Neuronal stem cell (in vitro differentiated cells): ENCODE measurements around the gene VSIG8.

Experiments
- DNase-seq: peaks from one replicate; pipeline ENCODE4 v3.0.0-alpha.2; 2013; ENCODE audit warnings: low spot score
- H2AFZ ChIP-seq: one replicate; pipeline ENCODE4 v1.6.1; 2013; ENCODE audit warnings: mild to moderate bottlenecking, low read length, inconsistent platforms
- H2AK5ac ChIP-seq: 2 replicates; pipeline ENCODE4 v1.6.1; 2013; ENCODE audit warnings: low read depth, mild to moderate bottlenecking, inconsistent platforms, low read length, moderate library complexity, mixed read lengths
- H2BK120ac ChIP-seq: 2 replicates; pipeline ENCODE4 v1.6.1; 2013; ENCODE audit warnings: low read depth, mild to moderate bottlenecking, inconsistent platforms, low read length, moderate library complexity, mixed read lengths
- H2BK12ac ChIP-seq: one replicate; pipeline ENCODE4 v1.6.1; 2013; ENCODE audit warnings: low read length, inconsistent platforms
- H2BK15ac ChIP-seq: 2 replicates; pipeline ENCODE4 v1.6.1; 2013; ENCODE audit warnings: mild to moderate bottlenecking, low read length, inconsistent platforms, mixed read lengths
- H2BK5ac ChIP-seq: one replicate; pipeline ENCODE4 v1.6.1; 2013; ENCODE audit warnings: inconsistent platforms, mild to moderate bottlenecking, low read length, moderate library complexity
- H3K14ac ChIP-seq: one replicate; pipeline ENCODE4 v1.6.1; 2013; ENCODE audit warnings: low read length, inconsistent platforms
- H3K18ac ChIP-seq: 2 replicates; pipeline ENCODE4 v1.6.1; 2013; ENCODE audit warnings: low read length, inconsistent platforms
- H3K23ac ChIP-seq: 2 replicates; pipeline ENCODE4 v1.6.1; 2013; ENCODE audit warnings: low read depth, mild to moderate bottlenecking, mixed read lengths, low read length, inconsistent platforms; ENCODE audit not compliant: poor library complexity
- H3K27ac ChIP-seq: replicated peaks from 3 replicates; pipeline ENCODE4 v1.5.1; 2013; ENCODE audit warnings: low read length, inconsistent platforms
- H3K27me3 ChIP-seq, 3 experiments: 2 replicates each; pipeline ENCODE4 v1.6.1; 2013; ENCODE audit warnings: low read length in 3 of 3, mild to moderate bottlenecking in 2 of 3, inconsistent platforms in 1 of 3, low read depth in 1 of 3, mixed read lengths in 1 of 3, moderate library complexity in 1 of 3; ENCODE audit not compliant: control insufficient read depth in 3 of 3, insufficient read depth in 3 of 3
- H3K36me3 ChIP-seq, 2 donors: replicated peaks in 1 of 2; 2 replicates each; pipeline ENCODE4 v1.6.1; 2013; ENCODE audit warnings: low read length in 2 of 2; ENCODE audit not compliant: control insufficient read depth in 2 of 2, insufficient read depth in 2 of 2
- H3K4ac ChIP-seq: 2 replicates; pipeline ENCODE4 v1.6.1; 2013; ENCODE audit warnings: inconsistent platforms, mild to moderate bottlenecking, low read length, moderate library complexity
- H3K4me1 ChIP-seq, 2 donors: 1 replicate in 1 of 2; 2 replicates in 1 of 2; pipeline ENCODE4 v1.6.1; 2013; ENCODE audit warnings: low read length in 2 of 2, low read depth in 1 of 2; ENCODE audit not compliant: control insufficient read depth in 2 of 2, insufficient read depth in 1 of 2
- H3K4me2 ChIP-seq: one replicate; pipeline ENCODE4 v1.6.1; 2013; ENCODE audit warnings: mild to moderate bottlenecking, low read length, inconsistent platforms; ENCODE audit not compliant: insufficient read depth, poor library complexity, severe bottlenecking
- H3K4me3 ChIP-seq, 2 donors: 2 replicates each; pipeline ENCODE4 v1.5.1; 2013; ENCODE audit warnings: low read length in 2 of 2, mild to moderate bottlenecking in 2 of 2, inconsistent platforms in 1 of 2, moderate library complexity in 1 of 2
- H3K79me1 ChIP-seq: one replicate; pipeline ENCODE4 v1.6.1; 2013; ENCODE audit warnings: low read depth, mild to moderate bottlenecking, inconsistent platforms, low read length, moderate library complexity
- H3K9ac ChIP-seq: one replicate; pipeline ENCODE4 v1.6.1; 2013; ENCODE audit warnings: mild to moderate bottlenecking, low read depth, low read length, inconsistent platforms; ENCODE audit not compliant: poor library complexity
- H3K9me3 ChIP-seq, 2 donors: replicated peaks in 1 of 2; 2 replicates each; pipeline versions ENCODE3 to v1.6.1; 2013; ENCODE audit warnings: low read length in 2 of 2, mild to moderate bottlenecking in 2 of 2, inconsistent platforms in 1 of 2, low read depth in 1 of 2, mixed read lengths in 1 of 2, moderate library complexity in 1 of 2; ENCODE audit not compliant: control insufficient read depth in 2 of 2, insufficient read depth in 1 of 2
- H4K8ac ChIP-seq: one replicate; pipeline ENCODE4 v1.6.1; 2013; ENCODE audit warnings: low read depth, mild to moderate bottlenecking, inconsistent platforms, low read length, moderate library complexity
- H4K91ac ChIP-seq: one replicate; pipeline ENCODE4 v1.6.1; 2013; ENCODE audit warnings: low read length, low read depth, mild to moderate bottlenecking, inconsistent platforms; ENCODE audit not compliant: poor library complexity
- WGBS, 2 donors: extraction: QIAGEN DNeasy Blood & Tissue Kit; methylation state at CpG; one replicate each; pipeline ENCODE4 v1.1.7; 2013; ENCODE audit warnings: missing lambda C conversion rate in 2 of 2, mixed read lengths in 1 of 2; ENCODE audit not compliant: insufficient read length in 2 of 2, insufficient replicate concordance in 1 of 2; ENCODE audit errors: extremely low coverage in 2 of 2; 5-methylcytosine and 5-hydroxymethylcytosine counted together

Gene VSIG8

DNA sequence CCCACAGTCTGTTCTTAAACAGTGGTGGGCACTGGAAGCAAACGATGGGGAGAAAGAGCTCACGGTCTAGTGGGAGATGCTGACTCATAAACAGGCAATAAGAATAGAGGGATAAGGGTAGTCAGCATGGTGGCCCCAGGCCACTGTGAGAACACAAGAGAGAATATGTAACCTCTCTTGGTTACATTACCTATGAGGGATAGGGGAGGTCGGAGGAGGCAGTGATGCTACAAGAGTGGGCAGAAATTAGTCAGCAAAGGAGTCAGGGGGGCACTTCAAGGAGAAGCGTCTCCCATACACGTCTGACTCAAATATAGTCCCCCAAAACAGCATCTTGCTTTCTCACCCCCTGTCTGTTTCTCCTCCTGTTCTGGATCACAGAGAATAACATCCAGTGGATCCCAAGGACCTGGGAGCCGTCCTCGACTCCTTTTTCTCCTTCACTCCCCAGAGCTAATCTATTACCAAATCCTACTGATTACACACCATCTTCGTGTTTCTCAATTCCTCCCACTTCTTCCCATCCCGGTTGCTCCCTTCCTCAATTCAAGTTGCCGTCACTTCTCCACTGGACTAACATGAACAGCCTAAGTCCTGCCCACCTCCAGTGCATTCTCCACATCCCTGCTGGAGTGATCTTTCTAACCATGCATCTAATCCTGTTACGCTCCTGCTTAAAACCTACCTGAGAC is 33.7 kb downstream of the VSIG8 start:
- H2BK120ac ChIP-seq, result no peak overlapping the region
- no peak overlapping the region for H3K23ac ChIP-seq
- H3K4me2 ChIP-seq, result no peak overlapping the region
- peaks cover 0 to 11% of the 10 kb centered on the region in 2 donors for H3K4me1 ChIP-seq
- H4K8ac ChIP-seq, result no peak overlapping the region
- H2BK12ac ChIP-seq, result no peak overlapping the region
- no peak overlapping the region for H3K4ac ChIP-seq
- no peak overlapping the region for H3K18ac ChIP-seq
- no peaks in the 10 kb centered on the region for H3K36me3 ChIP-seq
- H3K9me3 ChIP-seq, result no peaks in the 10 kb centered on the region
- no peak for DNase-seq
- no peak overlapping the region for H3K9ac ChIP-seq
- no peak overlapping the region for H3K14ac ChIP-seq
- peaks cover 0 to 59% (median 0%) of the 10 kb centered on the region in 3 experiments for H3K27me3 ChIP-seq
- WGBS, 2 donors, result no CpG with 5 or more reads among the region's 11 CpGs
- H2BK5ac ChIP-seq, result no peak overlapping the region
- H4K91ac ChIP-seq, result no peak overlapping the region
- no peak overlapping the region for H2AFZ ChIP-seq
- H2BK15ac ChIP-seq, result no peak overlapping the region
- H3K79me1 ChIP-seq, result no peaks in the 10 kb centered on the region
- no peak overlapping the region for H3K27ac ChIP-seq
- H3K4me3 ChIP-seq, result no peak overlapping the region
- no peak overlapping the region for H2AK5ac ChIP-seq

DNA sequence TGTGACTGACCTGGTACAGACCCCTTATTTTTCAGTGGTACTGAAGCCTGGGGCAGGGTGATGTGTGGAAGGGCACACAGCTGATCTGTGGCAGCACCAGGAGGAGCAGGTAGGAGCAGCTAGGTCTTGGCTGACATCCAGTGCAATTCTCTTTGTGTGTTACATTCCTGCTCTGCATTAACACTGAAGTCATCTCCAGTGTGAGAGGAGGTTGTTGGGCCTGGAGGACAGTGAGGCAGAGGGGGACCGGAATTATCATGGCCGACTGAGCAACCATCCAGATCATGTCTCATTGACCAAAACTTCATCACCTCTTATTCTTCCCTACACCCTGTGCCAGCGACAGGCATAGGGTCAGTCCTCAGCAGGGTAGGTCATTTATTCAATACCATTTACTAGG is 34.3 kb downstream of the VSIG8 start:
- no peak overlapping the region for H2BK5ac ChIP-seq
- no peak for DNase-seq
- H4K8ac ChIP-seq, result no peak overlapping the region
- no peak overlapping the region for H2BK15ac ChIP-seq
- no peak overlapping the region for H2BK12ac ChIP-seq
- no peaks in the 10 kb centered on the region for H3K36me3 ChIP-seq
- H3K4me3 ChIP-seq, result no peak overlapping the region
- H3K4me2 ChIP-seq, result no peak overlapping the region
- no peak overlapping the region for H3K18ac ChIP-seq
- no peak overlapping the region for H2AK5ac ChIP-seq
- no peak overlapping the region for H3K27ac ChIP-seq
- no peak overlapping the region for H2AFZ ChIP-seq
- H3K14ac ChIP-seq, result no peak overlapping the region
- peaks cover 0 to 17% of the 10 kb centered on the region in 2 donors for H3K4me1 ChIP-seq
- no CpG with 5 or more reads among the region's 3 CpGs for WGBS, 2 donors
- H3K9me3 ChIP-seq, result no peaks in the 10 kb centered on the region
- H2BK120ac ChIP-seq, result no peak overlapping the region
- no peak overlapping the region for H3K9ac ChIP-seq
- H3K79me1 ChIP-seq, result no peaks in the 10 kb centered on the region
- H3K27me3 ChIP-seq, result peaks cover 0 to 61% (median 0%) of the 10 kb centered on the region in 3 experiments
- no peak overlapping the region for H3K23ac ChIP-seq
- H4K91ac ChIP-seq, result no peak overlapping the region
- H3K4ac ChIP-seq, result no peak overlapping the region

DNA sequence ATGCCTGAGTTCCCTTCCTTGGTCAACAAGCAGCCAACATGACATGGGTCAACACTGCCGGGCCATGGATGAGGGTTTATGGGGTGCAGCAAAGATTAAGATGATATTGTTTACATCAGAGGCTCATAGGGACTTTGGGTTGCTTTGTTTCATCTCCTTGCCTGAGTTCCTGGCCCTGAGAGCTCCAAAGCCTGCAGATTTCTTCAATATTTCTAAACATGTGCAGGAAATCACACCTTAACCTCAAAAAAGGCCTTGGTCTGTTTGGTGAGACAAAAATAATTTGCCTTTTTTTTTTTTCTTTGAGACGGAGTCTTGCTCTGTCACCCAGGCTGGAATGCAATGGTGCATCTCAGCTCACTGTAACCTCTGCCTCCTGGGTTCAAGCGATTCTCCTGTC is 34.9 kb downstream of the VSIG8 start:
- Histone ChIP-seq H3K36me3 (no peaks in the 10 kb centered on the region), H3K4me2 (no peak overlapping the region), H3K18ac (no peak overlapping the region), H3K4me3 (no peak overlapping the region), H3K4me1 (peaks cover 0 to 23% of the 10 kb centered on the region in 2 donors), H4K91ac (no peak overlapping the region), H2BK120ac (no peak overlapping the region), H3K23ac (no peak overlapping the region), H3K27ac (no peak overlapping the region), H2BK5ac (no peak overlapping the region), H4K8ac (no peak overlapping the region), H3K4ac (no peak overlapping the region), H2AK5ac (no peak overlapping the region), H3K27me3 (peaks cover 0 to 64% (median 0%) of the 10 kb centered on the region in 3 experiments), H3K9ac (no peak overlapping the region), H3K79me1 (no peaks in the 10 kb centered on the region), H2AFZ (no peak overlapping the region), H2BK15ac (no peak overlapping the region), H3K9me3 (no peaks in the 10 kb centered on the region), H2BK12ac (no peak overlapping the region), H3K14ac (no peak overlapping the region)
- no peak for DNase-seq
- WGBS, 2 donors, result no CpG with 5 or more reads among the region's 3 CpGs

DNA sequence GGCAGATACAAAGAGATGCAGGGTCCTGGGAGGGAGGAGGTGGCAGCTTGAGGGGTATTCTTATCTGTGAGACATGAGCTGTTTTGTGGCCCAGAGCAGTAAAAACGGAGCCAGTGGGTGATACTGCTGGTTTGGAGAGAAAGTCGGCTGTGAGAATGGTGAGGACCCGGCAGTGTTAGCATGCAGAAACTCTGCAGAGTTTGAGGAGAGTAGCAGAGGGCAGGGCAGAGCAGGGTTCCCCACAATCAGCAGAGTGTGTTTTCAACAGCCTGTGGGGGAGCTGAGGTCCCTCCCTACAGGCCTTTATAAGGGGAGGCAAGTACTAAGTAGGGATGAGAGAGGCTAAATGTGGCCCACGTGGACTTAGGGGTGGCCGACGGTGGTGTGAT is 35.4 kb downstream of the VSIG8 start:
- no peak overlapping the region for H2BK5ac ChIP-seq
- WGBS, 2 donors, result no CpG with 5 or more reads among the region's 6 CpGs

More for the DNA sequence above, 35.4 kb downstream of the VSIG8 start:
- Histone ChIP-seq H3K4ac (no peak overlapping the region), H2BK120ac (no peak overlapping the region), H2AK5ac (no peak overlapping the region), H3K36me3 (no peaks in the 10 kb centered on the region), H3K27me3 (peaks cover 0 to 64% (median 0%) of the 10 kb centered on the region in 3 experiments), H3K23ac (no peak overlapping the region), H3K79me1 (no peaks in the 10 kb centered on the region), H2BK15ac (no peak overlapping the region), H3K18ac (no peak overlapping the region), H2BK12ac (no peak overlapping the region), H3K27ac (no peak overlapping the region), H3K9me3 (no peaks in the 10 kb centered on the region), H2AFZ (no peak overlapping the region), H3K4me3 (no peak overlapping the region), H3K4me1 (peaks cover 0 to 21% of the 10 kb centered on the region in 2 donors), H4K91ac (no peak overlapping the region), H3K4me2 (no peak overlapping the region), H3K9ac (no peak overlapping the region), H4K8ac (no peak overlapping the region), H3K14ac (no peak overlapping the region)
- DNase-seq, result no peak
